ENCODE measurements around the gene B3GNT9. TPM values are rescaled to one million over a fixed set of nuclear protein-coding genes. Genes with fewer than 3 reads are reported as not detected.

Gene B3GNT9
- total and polyA plus RNA-seq, 2 of the 8 experiments (the other 6 are each of a cell fraction or from before 2014, with no cell fraction given), result 3.5 to 9.0 TPM

GRCh38 chr16:67163999-67164558, 13.3 kb upstream of the B3GNT9 start:
- CTCF ChIA-PET (ENCODE audit: partially characterized antibody), result interaction anchor here (0.7 to 19.3 kb wide), 11 partner anchors 5 to 236 kb away, joined by 3 to 291 read pairs (median 10); partner anchors contain the start of genes B3GNT9, ELMO3, FBXL8 and HSF4

More at GRCh38 chr16:67163999-67164558, 13.3 kb upstream of the B3GNT9 start:
- Histone ChIP-seq H3K4me2 (ENCODE audit: insufficient read depth in 1 of 2, low read depth in 2 of 2, low read length in 2 of 2) (peak overlapping the region; percentile 71 to 98), H3K4me3 (ENCODE audit: extremely low read depth in 1 of 4, insufficient read depth in 2 of 4, low read depth in 3 of 4, low read length in 4 of 4) (peak overlapping the region in 3 of 4 experiments; percentile 10 to 56 (median 17); a peak in 4 of 8 replicates), H3K27ac (ENCODE audit: low read depth, low read length) (no peak overlapping the region), H4K20me1 (replicated peaks in 1 of 2; ENCODE audit: control insufficient read depth in 1 of 2, insufficient read depth in 2 of 2, low read length in 2 of 2) (peaks cover 2 to 25% of the 10 kb centered on the region in 2 experiments), H3K79me2 (ENCODE audit: control insufficient read depth in 1 of 2, insufficient read depth in 2 of 2, low read length in 2 of 2) (no peaks in the 10 kb centered on the region), H3K9ac (replicated peaks in 1 of 4; ENCODE audit: extremely low read depth in 1 of 4, low read depth in 3 of 4, low read length in 3 of 4) (no peak overlapping the region), H3K4me1 (replicated peaks in 1 of 4; ENCODE audit: control insufficient read depth in 3 of 4, insufficient read depth in 4 of 4, low read length in 3 of 4) (peaks cover 0 to 37% (median 31%) of the 10 kb centered on the region in 4 experiments; a peak in 6 of 7 replicates), H3K4ac (replicated peaks; ENCODE audit: insufficient read length, low read depth, low read length) (no peak overlapping the region), H3K27me3 (replicated peaks in 1 of 4; ENCODE audit: control insufficient read depth in 3 of 4, extremely low read depth in 1 of 4, insufficient read depth in 3 of 4, low read length in 3 of 4) (peaks cover 94 to 100% (median 99%) of the 10 kb centered on the region in 4 experiments), H3K36me3 (ENCODE audit: control insufficient read depth in 2 of 4, insufficient read depth in 4 of 4, low read length in 3 of 4) (peaks cover 0 to 14% (median 0%) of the 10 kb centered on the region in 4 experiments; a peak in 1 of 8 replicates), H4K91ac (replicated peaks; ENCODE audit: insufficient read length, low read length) (no peak overlapping the region), H2BK12ac (ENCODE audit: low read depth, low read length) (no peak overlapping the region), H3K18ac (ENCODE audit: extremely low read depth, low read length) (no peak overlapping the region; the same call in 1 of the 2 replicates), H3K14ac (ENCODE audit: insufficient read length) (no peak overlapping the region), H3K23me2 (ENCODE audit: low read depth, low read length) (peaks cover 15% of the 10 kb centered on the region), H3K79me1 (ENCODE audit: low read depth, low read length) (no peaks in the 10 kb centered on the region), H2BK20ac (ENCODE audit: low read length) (no peak overlapping the region), H4K8ac (ENCODE audit: extremely low read depth, insufficient read depth, low read length) (no peak overlapping the region; the same call in 1 of the 2 replicates), H2BK120ac (replicated peaks; ENCODE audit: low read depth, low read length) (no peak overlapping the region), H2AK5ac (ENCODE audit: low read depth, low read length) (no peak overlapping the region), H2BK15ac (ENCODE audit: low read length) (no peak overlapping the region), H2AFZ (ENCODE audit: low read length) (no peak overlapping the region), H3K23ac (ENCODE audit: insufficient read length) (no peak overlapping the region), H3K56ac (replicated peaks; ENCODE audit: insufficient read length, low read depth, low read length) (no peak overlapping the region), H3K9me3 (ENCODE audit: insufficient read depth in 2 of 2, low read depth in 1 of 2, low read length in 1 of 2) (no peaks in the 10 kb centered on the region), H2BK5ac (ENCODE audit: low read depth, low read length) (no peak overlapping the region), H4K5ac (ENCODE audit: insufficient read length, low read depth, low read length) (no peak overlapping the region)
- POLR2A ChIA-PET (ENCODE audit: partially characterized antibody), result interaction anchor here (1.6 to 7.9 kb wide), 5 partner anchors 9 to 20 kb away, joined by 5 to 59 read pairs (median 12); partner anchors contain the start of genes B3GNT9 and MATCAP1
- WGBS, 2 experiments (ENCODE audit: extremely low coverage in 1 of 2, insufficient coverage in 1 of 2, insufficient read length in 1 of 2, insufficient replicate concordance in 2 of 2, low coverage in 1 of 2, low lambda C conversion rate in 2 of 2, missing lambda C conversion rate in 1 of 2), result 1% methylated on average over 22 of the region's 34 CpGs; no CpG with 5 or more reads in 1 of the 2 experiments
- no peak for TF ChIP-seq HDAC2 (IDR thresholded peaks at IDR 0.05; ENCODE audit: borderline replicate concordance in 1 of 2, low read depth in 2 of 2, low read length in 2 of 2)
- peak; percentile 48 for TF ChIP-seq EZH2 (IDR thresholded peaks at IDR 0.05; ENCODE audit: low read depth, low read length, severe bottlenecking)
- FAIRE-seq (no peak), DNase-seq (ENCODE audit: low read depth in 1 of 2, low spot score in 2 of 2) (peak in 1 of 2 experiments; percentile 72)
